ENCODE results near the gene C1orf216.
"Not testable (repeated sequence)": the region's sequence is repeated elsewhere in the genome, so short reads cannot be mapped to it uniquely, and the experiment has no call there.

C1orf216 gene

DNA sequence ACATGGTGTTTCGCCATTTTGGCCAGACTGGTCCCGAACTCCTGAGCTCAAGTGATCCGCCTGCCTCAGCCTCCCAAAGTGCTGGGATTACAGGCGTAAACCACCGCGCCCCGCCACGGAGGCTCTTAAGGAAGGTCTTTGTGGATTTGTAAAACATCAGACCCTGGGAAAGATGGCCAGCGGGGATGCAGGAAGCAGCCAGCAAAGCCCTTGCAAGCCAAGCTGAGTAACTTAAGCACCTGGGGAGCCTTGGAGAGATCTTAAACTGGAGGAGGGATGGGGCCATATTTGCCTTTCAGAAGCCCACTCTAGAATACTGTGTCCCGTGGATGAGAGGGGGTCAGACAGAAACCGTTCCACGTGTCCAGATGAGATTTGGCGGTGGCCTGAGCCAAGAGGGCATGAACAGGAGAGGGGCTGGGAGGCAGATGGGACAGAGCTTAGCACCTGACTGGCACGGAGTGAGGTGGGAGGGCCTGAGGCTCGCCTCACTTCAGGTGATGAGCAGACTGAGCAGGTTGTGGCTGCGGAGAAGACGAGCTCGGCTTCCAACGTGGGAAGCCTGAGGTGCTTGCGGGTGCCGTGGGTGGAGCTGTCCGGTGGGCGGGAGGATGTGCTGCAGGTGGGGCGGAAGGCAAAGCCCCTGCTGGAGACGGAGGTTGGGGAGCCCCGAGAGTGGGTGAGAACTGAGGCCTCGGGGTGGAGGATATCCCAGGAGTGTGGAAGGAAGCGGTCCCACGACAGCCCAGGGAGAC, 11.7 kb downstream of the C1orf216 start:
- DNase-seq, result peak; percentile 73

DNA sequence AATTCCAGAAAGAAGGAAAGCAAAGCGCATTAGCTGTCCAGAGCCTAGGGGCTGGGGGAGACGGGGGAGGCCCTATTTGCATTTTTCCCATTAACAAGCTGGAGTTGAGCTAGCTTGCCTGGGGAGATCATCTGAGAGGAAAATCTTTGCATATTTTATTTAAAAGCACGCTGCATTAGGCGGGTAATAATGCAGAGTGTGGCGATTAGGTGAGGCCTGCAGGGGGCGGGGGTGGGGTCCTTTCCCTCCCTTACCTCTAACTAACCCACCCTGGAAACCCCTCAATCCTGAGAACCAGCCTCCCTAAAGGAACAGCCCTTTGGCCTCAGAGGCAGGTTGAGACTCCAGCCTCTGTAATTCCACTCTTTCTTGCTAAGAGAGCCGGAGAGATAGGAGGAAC, 16.2 kb downstream of the C1orf216 start:
- no peak for DNase-seq

DNA sequence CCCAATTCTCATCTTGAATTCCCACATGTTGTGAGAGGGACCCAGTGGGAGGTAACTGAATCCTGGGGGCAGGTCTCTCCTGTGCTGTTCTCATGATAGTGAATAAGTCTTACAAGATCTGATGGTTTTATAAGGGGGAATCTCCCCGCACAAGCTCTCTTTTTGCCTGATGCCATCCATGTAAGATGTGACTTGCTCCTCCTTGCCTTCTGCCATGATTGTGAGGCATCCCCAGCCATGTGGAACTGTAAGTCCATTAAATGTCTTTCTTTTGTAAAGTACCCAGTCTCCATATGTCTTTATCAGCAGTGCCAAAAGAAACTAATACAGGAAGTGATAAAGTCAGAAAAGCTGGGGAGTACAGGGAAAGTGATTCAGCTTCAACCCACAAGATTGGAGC, 19.5 kb downstream of the C1orf216 start:
- DNase-seq, result not testable (repeated sequence)

DNA sequence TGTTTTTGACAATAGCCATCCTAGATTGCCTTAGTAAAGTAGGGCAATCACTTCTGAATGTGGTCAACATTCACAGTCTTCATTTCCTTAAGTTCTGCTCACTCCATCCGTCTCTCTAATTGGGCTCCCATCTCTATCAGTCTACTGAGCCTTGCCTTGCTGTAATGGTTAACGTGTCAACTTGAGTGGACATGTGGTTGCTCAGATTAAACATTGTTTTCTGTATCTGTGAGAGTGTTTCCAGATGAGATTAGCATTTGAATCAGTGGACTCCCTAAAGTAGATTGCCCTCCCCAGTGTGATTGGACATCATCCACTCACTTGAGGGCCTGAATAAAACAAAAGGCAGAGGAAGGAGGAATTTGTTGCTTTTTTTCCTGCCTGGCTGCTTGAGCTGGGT, 26.4 kb downstream of the C1orf216 start:
- DNase-seq, result no peak

DNA sequence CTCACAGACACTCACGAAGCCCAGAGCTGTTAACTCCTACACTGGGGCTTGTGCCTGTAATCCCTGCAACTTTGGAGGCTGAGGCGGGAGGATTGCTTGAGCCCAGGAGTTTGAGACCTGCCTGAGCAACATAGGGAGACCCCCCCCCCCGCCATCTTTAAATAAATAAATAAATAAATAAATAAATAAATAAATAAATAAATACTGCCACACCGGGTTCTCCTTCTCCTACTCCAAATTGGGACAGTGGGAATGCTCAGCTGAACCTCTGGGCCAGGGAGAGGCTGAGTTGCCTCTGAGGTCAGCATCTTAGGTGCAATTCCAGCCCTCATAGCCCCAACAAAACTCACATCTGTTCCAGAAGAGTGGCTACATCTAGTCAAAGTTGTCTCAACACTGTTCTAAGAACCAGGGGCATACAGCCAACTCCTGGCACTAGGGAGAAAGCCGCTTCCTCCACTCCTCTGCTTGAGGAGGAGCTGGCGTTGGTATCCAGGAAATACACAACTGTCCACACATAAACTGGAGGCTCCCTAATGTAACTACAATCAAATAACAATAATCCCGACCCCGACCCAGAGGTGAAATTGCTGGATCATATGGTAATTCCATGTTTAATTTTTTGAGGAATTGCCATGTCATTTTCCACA, 27.0 kb downstream of the C1orf216 start:
- DNase-seq, result no peak

DNA sequence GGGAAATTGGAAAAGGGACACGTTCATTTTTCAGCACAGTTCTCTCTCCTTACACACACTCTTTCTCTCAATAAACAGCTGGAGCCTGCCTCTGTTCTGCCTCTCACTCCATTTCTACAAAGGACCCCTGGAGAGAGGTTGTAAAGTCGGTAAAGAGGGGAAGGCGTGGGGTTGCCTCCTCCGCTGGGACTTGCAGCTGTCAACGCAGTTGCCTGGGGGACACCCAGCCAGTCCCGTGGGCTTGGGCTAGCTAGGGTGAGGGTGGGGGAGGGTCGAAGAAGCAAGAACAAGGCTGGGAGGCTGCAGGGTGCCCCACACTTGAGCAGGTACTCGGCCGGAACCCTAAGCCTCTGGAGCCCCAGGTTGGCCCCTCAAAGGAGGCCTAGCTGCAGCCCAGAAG, 27.6 kb downstream of the C1orf216 start:
- DNase-seq, result no peak

DNA sequence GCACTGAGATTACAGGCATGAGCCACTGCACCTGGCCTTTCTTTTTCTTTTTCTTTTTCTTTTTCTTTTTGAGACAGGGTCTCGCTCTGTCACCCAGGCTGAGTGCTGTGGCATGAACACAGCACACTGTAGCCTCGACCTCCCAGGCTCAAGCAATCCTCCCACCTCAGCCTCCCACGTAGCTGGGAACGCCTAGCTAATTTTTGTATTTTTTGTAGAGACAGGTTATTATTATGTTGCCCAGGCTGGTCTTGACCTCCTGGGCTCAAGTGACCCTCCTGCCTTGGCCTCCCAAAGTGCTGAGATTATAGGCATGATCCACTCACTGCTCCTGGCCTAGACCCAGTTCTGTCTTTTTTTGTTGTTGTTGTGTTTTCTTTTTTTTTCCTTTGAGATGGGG, 28.6 kb downstream of the C1orf216 start:
- not testable (repeated sequence) for DNase-seq

DNA sequence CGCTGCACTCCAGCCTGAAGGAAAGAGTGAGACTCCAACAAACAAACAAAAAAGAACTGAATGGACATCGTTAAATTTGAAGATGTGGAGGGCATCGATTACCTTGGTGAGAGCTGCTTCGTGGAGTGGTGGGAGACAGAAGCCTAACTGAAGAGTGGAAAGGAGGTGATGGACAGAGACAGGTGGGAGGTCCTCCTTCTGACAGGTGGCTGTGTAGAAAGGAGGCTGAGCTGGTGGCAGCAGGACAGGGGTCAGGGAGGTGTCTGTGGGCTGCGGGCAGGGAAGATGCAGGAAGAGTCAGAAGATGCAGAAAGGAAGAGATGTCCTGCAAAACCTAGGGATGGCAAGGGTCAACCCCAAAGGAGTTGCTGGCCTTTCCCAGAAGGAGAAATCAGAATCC, 30.5 kb downstream of the C1orf216 start:
- no peak for DNase-seq

DNA sequence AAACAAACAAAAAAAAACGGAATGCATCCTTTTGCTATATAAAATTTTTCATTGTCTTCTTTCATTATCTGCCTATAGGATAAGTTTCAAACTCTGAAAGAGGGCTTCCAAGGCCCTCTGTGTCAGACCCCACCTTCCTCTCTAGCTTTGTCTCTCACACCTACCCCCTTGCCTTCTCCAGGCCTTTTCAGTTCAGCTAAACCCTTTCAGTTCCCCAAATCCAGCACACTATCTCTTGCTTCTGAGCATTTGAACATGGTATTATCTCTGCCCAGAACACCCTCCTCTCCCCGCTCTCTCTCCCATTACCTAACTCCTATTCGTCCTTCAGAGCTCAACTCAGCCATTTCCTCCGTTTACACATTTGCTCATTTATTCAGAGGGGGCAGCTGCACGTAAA, 35.7 kb downstream of the C1orf216 start:
- DNase-seq, result no peak

DNA sequence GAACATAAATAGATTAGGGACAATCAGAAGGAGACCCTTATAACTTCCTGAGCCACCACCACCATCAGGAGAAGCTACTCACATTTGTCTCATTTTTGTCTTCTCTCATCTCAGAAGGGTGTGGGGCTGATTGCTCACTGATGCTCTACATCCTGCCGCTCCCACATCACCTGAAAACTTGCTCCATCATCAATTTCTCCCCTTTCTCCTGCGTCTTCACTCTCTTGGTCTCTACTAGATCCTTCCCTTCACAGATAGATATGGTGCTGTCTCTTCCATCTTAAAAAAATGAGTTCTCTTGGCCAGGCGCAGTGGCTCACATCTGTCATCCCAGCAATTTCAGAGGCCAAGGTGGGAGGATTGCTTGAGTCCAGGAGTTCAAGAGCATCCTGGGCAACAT, 38.4 kb downstream of the C1orf216 start:
- no peak for DNase-seq

DNA sequence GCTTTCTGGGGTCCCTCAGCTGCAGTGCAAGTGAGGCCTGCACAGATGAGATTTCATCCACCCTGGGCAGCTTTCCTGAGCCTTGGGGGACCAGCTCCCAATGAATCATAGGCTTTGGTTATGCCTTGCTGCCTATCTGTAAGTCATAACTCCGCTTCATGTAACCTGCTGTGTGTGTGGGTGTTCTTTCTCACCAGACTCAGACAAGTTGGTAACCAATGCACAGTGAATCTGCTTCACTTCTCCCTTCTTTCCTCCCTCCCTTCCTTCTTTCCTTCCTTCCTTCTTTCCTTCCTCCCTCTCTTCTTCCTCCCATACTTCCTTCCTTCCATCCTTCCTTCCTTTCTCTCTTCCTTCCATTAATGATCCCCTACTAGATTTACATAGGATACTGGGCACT, 42.9 kb downstream of the C1orf216 start:
- no peak for DNase-seq

DNA sequence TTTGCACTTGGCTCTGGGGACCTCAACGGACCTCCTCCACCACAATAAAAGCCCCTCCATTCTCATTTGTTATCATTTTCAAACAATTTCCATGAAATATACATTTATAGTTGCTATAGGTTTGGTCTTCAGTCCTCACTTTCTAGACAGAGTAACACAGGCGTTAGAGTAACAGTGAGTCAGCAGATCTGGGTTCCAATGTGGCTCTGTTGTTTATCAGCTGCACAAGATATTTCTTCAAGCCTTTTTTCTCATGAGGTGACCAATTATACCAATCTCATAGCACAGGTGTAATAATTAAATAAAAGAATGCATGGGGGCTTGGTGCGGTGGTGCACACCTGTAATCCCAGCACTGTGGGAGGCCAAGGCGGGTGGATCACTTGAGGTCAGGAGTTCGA, 44.6 kb downstream of the C1orf216 start:
- no peak for DNase-seq

DNA sequence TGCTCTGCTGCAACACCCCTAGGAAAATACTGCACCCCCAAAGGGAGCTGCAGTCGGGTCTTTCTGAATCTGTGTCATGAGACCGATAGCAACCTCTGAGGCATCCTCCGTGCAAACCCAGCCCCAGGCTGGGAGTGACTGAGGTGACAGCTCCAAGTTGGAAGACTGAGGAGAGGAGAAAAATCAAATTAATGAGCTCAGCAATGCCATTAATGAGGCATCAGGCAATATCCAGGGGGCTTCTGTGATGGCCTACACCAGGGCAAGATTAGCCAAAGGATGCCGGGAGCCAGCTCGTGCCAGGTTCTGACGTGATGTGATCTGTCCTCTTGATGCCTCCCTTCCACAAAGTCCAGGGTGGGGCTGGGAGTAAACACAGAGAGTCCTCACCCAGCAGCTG, 46.6 kb downstream of the C1orf216 start:
- no peak for DNase-seq

DNA sequence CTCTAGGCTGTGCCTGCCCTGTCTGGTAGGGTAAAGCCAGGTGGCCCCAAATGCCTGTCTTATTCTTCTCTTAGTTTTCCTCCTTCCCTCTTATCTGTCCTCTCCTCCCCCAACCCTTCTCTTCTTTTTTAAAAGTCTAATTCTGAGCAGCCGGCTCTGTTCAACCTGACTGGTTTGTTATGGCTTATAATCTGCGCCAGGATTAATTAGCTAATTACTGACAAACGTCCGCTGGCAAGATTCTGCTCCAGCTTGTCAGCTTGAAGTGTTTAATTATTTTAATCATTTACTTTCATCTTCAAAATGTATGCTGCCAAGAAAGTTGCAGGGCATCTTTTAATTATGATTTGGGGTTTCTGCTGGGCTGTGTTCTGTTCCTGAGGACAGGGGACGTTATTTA, 50.2 kb downstream of the C1orf216 start:
- no peak for DNase-seq

DNA sequence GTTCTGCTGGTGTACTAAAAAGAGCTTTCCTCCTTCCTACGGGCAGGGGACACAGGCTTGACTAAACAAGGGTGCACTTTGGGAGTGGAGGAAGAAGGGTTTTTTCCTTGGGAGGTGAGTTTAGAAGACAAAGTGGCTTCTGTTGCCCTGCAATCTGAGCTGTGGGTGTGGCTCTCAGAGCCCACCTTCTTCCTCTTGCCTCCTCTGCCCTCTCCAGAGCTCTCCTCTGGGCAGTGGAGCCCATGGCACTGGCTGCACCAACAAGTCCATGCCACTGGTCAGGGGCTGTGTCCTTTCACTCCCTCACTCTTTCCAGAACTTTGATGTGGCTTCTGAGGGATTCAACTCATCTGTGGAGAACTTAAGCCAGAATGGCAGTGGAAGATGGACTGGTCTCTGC, 51.8 kb downstream of the C1orf216 start:
- no peak for DNase-seq

DNA sequence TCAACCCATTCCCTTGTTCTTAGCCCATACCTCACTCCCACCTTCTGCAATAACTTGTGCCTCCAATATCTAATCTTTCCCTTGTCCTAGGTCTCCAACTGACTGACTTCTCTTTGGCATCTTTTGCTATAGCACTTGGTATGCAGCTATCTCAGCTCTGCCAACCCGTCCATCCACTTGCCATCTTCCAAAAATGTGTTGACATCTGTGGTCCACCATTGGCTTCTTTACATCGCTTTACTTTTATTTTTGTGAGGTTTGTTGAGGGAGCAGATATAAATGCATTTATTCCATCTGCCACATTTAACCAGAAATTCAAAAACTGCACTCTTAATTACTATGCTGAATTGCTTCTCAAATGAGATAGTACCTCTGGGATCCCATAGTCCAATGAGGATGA, 52.5 kb downstream of the C1orf216 start:
- no peak for DNase-seq
